ENCODE results near the gene PARVA. TPM values are rescaled to one million over a fixed set of nuclear protein-coding genes. Genes with fewer than 3 reads are reported as not detected.

PARVA gene
- total RNA-seq, 4 donors from 2014 or later: 64.0 to 164 (median 93.5) TPM

DNA sequence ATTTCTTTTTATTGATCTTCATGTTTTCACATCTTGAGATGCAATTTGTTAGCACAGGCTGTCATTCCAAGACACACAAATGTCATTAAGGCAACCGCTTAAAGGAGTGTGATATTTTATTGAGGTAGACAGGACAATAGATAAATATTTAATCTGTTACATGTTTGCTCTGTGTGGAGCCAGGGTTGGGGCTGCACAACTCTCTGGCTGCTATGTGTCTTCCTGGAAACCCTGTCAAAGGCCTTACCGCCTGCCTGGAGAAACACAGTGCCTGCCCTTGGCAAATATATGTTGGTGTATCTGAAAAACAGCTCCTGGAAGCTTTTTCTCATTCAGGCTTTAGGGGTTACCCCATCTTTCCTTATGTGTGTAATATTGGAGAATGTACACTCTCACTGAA is 157.2 kb downstream of the PARVA start:
- DNase-seq (ENCODE audit: low spot score): no peak
- no peak for ATAC-seq (ENCODE audit: low FRiP score)
- TF ChIP-seq, protein P1, sequence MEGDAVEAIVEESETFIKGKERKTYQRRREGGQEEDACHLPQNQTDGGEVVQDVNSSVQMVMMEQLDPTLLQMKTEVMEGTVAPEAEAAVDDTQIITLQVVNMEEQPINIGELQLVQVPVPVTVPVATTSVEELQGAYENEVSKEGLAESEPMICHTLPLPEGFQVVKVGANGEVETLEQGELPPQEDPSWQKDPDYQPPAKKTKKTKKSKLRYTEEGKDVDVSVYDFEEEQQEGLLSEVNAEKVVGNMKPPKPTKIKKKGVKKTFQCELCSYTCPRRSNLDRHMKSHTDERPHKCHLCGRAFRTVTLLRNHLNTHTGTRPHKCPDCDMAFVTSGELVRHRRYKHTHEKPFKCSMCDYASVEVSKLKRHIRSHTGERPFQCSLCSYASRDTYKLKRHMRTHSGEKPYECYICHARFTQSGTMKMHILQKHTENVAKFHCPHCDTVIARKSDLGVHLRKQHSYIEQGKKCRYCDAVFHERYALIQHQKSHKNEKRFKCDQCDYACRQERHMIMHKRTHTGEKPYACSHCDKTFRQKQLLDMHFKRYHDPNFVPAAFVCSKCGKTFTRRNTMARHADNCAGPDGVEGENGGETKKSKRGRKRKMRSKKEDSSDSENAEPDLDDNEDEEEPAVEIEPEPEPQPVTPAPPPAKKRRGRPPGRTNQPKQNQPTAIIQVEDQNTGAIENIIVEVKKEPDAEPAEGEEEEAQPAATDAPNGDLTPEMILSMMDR (IDR thresholded peaks at IDR 0.05): no peak

DNA sequence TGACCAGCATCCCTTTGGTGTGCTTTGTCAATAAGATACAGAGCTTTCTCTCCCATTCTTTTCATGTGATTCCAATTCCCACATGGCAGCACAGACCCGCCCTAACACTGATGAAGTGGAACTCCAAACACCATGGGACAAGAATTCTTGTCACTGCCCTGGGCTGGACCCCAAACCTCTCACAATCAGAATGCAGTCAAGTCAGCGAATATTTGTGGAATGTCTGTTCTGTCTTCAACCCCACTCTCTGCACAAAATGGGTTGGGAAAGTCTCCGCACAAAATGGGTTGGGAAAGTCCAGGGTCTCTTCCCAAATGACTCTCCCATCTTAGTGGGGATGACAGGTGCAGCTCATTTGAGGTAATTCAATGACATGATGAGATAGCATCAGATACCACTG is 157.9 kb downstream of the PARVA start:
- ATAC-seq (ENCODE audit: low FRiP score): no peak
- no peak for DNase-seq (ENCODE audit: low spot score)
- TF ChIP-seq, protein P1 (IDR thresholded peaks at IDR 0.05): no peak

DNA sequence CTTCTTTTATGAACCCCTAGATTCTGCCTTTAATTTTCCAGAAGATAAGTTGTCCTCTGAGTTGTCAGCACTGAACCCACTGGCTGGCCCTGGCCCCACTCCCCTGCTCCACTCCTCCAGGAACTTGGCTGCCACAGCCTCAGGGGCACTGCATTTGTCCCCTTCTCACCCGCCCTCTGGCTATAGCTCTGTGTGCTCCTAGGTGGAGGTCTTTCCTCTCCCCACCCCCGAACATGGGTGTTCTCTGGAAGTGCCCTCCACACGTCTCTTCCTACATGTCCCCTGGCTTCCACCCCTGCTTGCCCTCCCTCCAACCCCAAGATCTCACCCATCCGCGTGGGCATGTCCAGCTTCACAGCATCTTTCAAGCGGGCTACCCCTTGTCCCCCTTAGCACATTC is 159.2 kb downstream of the PARVA start:
- TF ChIP-seq, protein P1 (IDR thresholded peaks at IDR 0.05): no peak
- ATAC-seq (ENCODE audit: low FRiP score) (no peak), DNase-seq (ENCODE audit: low spot score) (no peak)

DNA sequence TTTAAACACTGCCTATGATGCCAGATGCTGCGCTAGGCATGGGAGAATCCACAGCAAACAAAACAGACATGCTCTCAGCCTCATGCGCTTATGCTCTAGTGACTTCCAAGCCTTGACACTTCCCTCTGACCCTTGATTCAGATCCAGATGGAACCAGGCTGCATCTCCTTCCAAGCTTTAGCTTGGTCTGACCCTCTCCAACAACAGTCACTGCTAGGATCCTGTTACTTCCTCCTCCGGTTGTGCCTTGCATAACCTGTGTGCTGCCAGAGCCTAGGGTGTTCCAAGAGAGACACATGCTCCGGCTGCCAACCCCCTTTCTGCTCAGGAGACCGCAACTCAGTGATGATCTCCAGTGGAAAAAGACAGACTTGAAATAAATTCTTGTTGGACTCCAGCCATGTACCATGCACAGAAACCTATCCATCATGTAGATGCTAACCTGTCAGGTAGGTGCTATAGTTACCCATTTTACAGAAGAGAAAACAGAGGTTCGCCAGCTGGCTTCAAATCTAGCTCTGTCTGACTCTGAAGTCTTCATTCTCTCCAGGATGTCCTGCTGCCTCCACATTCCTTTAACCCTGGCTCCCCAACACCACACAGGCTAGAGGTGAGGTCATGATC is 160.5 kb downstream of the PARVA start:
- DNase-seq (ENCODE audit: low spot score): no peak
- TF ChIP-seq, protein P1 (IDR thresholded peaks at IDR 0.05): no peak
- peak; percentile 18 for ATAC-seq (ENCODE audit: low FRiP score)

DNA sequence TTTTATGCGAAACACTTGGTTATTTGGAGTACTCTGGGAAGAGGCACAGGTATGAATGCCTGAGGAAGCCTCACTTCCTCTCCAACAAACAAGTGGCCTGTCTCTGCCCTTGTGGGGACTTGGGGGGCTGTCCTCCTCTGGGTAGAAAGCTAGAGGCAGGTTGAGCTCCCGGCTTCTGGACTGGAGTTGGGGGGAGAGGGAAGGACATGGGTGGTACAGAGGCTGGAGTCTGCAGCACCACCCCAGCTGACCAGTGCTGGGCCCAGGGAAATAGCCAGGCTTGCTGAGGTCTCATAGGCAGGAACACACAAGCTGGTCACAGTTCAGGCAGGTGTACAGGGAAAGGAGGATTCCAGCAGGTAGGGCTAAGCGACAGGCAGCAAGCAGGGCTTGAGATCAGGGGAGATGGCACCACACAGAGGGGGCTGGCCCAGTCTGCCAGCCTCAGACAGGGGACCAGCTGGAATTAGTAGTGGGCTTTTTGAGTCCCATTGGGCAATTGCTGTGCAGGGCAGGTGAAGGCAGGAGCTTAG is 161.6 kb downstream of the PARVA start:
- ATAC-seq (ENCODE audit: low FRiP score) (no peak), DNase-seq (ENCODE audit: low spot score) (no peak)
- TF ChIP-seq, protein P1 (IDR thresholded peaks at IDR 0.05): no peak

DNA sequence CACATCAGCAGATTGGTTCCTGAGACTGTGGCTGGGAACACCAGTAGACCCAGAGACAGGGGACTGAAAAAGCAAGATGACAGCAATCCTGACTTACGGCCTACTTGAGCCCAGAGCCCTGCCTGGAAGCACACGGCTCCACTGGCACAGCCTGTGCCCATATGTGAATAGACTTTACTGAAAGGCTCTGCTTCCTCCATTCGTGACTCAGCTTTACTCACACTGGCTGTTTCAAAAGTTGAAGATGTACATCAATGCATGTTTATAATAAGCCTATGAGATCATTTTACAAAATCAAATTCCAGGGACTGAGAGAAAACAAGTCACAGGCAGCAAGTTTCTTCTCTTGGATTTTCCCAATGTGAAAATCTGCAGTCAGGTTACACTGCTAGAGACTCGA is 162.2 kb downstream of the PARVA start:
- DNase-seq (ENCODE audit: low spot score) (no peak), ATAC-seq (ENCODE audit: low FRiP score) (no peak)
- TF ChIP-seq, protein P1 (IDR thresholded peaks at IDR 0.05): no peak

DNA sequence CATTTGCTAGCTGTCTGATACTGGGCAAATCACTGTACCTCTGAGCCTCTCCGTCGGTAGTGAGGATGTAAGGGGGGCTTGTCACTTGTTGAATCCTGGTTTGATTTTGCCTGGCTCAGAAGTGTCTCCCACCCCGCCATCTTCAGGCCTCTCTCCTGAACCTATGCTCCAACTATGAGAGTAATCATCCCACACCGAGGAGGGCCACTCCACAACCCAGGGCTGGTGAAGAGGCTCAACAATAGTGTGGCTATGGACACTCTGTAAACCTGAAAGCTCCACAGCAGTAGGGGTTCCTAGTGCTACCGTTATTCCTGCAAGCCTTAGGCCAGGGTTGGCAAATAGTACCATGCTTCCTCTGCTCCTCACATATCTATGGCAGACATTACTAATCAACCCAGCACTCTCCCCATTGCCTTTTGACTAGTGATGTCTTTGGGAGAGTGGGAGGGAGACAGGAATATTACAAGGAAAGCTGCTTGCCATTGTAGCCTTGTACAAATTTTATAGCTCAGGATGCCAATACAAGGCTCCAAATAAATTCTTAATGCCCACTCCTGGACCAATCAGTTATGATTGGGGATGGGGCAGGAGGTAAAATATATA is 162.8 kb downstream of the PARVA start:
- TF ChIP-seq, protein P1 (IDR thresholded peaks at IDR 0.05): no peak
- DNase-seq (ENCODE audit: low spot score) (no peak), ATAC-seq (ENCODE audit: low FRiP score) (no peak)

All from omental fat pad (tissue), 4 donors.